GM21576 (cell line): ENCODE measurements around the gene LTF.

Experiments
- ATAC-seq: cut with Tn5 transposase; IDR thresholded peaks from one replicate; pipeline ENCODE4 v1.9.1; 2021; ENCODE audit warnings: mild to moderate bottlenecking, moderate library complexity; ENCODE audit not compliant: unreplicated experiment

LTF gene

GRCh38 chr3:46470831-46471230 lies 6.1 kb upstream of the LTF start:
- ATAC-seq, result no peak

GRCh38 chr3:46469680-46470357 lies 5.1 kb upstream of the LTF start:
- ATAC-seq, result no peak

- ATAC-seq, result no peak
These were observed 4.3 kb upstream of the LTF start for GRCh38 chr3:46468753-46469600.

GRCh38 chr3:46467562-46467961 lies 2.9 kb upstream of the LTF start:
- ATAC-seq, result no peak

DNA sequence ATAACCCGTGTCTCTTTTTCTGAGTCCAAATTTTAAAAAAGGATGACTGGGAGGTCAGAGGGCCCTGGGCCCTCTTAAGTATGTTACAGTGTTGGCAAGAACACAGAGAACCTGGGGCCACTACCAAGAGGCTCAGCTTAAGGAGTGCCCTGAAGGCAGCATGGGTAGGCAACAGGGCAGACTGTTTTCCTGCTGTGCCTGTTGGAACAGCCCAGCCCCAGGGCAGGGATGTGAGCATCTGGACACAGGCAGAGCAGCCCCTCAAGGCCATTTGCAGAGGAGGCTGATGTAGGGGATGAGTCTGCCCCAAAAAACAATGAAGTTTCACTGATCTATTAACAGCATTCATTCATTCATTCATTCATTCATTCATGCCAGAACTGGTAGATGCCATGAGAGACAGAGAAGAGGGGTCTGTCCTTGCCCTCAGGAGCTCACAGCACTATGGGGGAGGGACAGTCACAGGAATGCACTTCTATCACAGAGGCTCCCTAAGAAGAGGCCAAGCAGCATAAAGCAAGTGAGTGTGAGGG lies 2.2 kb upstream of the LTF start:
- no peak for ATAC-seq

DNA sequence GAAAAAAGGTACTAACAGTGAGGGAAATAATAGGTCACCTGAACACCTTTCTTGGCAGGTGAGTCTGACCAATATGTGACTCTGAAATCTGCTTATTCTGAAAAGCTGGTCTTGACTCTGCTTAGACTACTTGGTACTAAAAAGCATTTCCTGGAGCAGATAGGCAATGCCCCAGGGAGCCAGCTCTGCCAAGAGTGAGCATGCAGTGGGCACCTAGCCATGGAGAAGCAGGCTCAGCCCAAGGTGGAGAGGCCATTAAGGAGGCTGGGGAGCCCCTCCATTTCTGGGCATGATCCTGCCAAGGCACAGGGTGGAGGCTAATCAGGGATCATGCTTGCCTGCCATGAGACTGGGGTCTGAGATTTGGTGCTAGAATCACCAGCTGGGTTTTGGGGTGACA lies 1.6 kb upstream of the LTF start:
- ATAC-seq, result no peak

DNA sequence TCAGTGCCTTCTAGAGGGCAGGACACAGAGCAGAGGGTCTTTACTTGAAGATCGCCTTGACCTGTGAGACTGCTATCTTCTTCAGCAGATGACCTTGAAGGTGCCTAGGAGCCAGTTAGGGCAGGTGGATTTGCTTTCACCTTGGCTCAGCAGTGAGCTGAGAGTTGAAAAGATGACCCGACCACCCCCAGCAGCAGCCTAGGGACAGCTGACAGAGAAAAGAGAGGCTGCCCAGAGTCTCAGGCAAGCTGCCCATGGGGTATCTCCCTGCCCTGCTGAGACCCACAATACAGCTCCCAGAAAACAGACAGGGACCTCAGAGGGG lies 453 bp upstream of the LTF start:
- no peak for ATAC-seq

DNA sequence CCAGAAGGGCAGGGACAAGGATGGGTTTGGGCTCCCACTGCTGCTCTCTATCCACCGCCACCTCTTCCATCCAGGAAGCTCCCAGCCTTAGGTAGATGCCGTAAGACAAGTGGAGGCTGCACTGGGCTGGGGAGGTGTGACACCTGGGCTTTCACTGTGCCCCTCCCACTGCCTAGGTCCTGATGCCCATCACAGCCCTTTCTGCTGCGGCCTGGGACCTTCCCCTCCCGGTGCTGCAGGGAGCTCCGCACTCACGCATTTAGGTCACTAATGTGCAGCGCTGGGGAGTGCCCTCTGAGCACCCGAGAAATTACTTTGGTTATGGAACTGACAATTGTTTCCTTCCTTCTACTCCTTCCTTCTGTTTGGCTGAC lies 850 bp downstream of the LTF start:
- no peak for ATAC-seq

DNA sequence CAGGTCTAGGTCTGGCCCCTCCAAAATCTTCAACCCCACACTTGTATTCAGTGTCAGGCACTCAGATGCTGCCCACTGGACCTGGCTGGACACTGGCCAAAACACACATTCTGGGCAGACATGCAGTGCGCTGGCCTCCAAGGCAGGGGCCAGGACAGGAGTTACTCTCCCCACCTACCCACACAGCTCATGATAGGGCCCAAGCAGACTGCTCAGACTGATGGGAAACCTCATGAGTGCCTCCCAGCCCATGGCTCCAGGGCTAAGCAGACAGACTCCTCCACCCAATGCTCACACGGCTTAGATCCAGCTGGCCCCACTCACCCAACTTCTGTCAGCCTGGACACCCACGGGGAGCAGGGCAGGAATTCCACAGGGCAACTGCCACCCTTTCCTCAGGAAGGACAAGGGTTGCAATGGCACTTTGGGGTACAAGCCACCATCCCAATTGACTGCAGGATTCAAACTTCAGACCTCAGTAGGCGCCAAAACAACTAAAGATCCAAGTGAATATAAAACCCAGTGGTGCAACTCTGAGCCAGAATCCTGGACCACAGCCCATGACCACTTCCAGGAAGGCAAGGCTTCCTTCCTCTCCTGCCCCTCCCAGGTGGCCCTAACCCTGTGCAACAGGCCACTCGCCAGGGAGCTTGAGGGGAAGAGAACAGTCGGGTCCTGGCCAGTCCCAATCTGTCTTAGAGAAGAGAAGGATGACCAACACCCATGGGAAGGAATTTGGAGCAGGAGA lies 1.4 kb downstream of the LTF start:
- no peak for ATAC-seq

DNA sequence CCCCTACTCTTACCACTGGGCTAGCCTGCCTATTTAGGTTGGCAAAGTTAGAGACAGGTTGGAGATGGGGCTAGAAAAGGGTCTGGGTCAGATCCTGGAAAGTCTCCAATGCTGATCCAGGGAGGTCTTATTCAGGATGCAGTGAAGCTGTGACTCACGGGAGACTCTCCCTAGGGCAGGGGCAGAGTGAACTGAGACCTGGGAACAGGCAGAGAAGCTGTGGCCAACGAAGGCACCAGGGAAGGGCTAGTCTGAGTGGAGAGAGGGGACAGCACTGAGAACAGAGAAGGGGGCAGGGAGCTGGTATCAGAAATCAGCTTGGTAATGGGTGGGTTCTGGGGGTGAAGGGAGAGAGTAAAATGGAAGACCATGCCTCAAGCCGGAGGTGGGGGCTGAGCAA lies 2.2 kb downstream of the LTF start:
- ATAC-seq, result no peak

DNA sequence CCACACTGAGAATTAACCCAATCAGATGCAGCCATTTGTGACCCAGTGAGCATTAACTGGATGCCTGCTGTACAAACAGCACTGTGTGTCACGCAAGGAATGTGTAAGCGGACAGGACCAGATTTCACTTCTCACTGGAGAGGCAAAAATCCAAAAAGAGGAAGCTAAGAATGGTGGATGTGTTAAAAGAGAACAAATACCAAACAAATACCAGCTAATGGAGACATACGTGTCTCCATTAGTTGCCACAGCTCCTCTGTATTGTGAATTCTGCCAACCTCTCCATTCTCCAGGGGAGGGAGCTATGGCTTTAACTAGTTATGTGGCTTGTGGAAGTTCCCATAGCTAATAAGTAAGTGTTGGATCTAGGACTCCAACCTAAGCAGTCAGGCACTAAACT lies 2.6 kb downstream of the LTF start:
- no peak for ATAC-seq

DNA sequence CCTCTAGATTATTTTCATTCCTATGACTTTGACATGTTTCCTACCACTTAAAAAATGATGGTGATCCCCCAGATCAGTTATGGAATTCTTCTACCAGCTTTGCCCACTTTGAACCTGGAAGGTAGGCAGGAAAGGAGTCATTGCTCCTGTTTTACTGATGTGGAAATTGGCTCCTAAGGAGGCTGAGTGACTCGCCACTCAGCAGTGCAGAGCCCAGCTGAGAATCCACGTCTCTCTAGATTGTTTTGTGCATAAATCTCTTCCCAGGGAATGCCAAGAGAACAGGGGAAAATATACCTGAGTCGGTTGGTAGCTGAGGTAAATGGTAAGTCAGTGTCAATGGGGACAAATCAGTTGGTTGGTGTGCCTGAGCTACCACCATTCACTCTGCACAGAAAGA lies 4.7 kb downstream of the LTF start:
- ATAC-seq, result no peak

- no peak for ATAC-seq
These were observed 8.6 kb downstream of the LTF start for GRCh38 chr3:46456118-46456517.

DNA sequence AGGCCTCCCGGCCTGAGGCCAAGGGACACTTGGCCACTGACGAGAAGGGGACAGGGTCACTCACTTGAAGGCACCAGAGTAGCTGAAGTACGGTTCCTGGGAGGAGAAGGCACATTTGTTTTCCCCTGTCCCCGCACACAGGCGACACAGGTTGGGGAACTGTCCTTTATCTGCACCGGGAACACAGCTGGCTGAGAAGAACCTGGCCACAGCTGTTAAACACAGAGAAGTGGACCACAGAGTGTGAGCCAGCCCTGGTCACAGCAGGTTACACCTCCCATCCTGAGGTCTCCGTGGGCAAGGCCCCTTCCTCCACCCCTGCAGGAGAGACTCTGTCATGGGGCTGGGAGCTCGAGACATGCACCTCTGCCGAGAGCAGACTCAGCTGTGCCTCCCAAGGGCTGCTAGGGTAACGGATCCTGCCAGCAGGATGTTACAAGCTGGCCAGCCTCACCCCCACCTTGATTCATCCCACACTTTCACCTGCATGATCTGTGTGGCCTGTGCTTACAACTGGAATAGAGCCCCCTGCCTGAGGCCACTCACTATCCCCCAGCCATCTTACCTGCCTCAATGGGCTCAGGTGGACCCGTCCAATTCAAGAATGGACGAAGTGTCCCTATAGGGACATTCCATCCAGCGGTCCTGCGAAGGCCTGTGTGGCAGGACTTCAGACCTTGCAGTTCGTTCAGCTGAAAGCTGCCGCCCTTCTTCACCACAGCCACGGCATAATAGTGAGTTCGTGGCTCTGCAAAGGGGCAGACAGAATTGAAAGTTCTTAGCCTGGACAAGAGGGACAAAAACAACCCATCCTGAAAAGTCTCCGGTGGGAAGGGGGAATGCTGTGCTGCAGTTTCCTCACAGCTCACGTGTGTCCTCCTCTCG lies 9.2 kb downstream of the LTF start:
- ATAC-seq, result no peak

DNA sequence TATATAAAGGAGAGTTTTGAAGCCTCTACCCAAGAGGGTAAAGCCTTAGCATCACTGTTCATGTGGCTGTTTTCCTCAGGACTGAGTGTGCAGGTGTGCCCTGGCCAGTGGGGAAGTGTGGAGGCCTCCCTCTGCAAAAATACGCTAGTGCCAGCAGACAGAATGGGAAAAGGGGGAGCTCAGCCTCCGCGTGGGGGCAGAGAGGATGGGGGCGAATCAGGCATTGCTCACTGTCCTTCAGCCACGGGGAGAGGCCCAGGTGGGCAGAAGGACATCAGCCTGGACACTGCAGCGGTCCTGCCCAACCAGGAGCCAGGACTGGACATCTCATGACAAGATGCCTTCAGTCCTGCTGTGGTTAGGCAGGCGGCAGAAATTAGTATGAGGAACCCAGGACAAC lies 10.1 kb downstream of the LTF start:
- ATAC-seq, result no peak

DNA sequence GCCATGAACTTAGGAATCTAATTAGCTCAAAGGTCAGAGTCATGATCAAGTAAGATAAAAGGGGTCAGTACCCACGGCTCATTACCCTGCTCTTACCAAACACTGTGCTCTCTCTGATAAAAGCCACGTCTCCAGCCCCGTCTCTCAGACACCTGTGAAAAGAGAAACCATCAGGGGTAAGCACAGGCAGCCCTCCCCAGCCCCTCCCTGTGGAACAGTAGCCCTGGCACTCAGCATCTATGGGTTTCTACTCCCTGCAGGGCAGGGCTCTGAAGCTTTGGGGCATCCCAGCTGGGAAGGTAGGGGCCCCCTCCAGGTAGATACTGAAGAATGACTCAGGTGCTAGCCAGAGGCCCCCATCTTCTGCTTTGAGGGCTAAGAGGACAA lies 10.5 kb downstream of the LTF start:
- ATAC-seq, result no peak

DNA sequence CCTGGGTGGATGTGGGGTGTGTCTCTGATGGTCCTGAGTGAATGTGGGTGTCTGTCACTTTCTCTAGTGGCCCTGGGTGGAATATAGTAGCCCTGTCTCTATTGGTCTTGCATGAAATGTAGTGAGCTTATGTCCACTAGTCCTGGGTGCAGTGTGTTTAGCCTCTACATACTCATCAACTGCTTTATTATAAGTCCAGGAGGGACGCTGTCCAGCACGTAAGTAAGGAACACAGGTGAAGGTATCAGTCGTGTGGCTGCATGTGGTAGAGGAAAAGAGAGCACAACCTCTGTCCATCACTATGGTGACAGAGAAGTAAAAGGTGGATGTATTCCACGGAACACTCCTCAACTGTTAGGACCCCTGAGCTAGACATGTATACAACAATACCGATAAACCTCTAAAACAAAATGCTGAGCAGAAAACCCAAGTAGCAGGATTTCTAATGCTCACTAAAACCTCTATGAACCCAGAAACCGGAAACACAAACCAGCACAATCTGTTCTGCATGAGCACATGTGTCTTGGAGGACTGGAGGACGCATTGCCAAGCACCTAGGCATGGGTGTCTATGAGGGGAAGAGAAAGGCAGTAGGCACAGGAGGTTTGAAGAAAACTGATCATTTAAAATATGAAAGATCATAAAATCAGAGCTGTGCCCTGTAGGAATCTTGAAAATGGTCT lies 11.0 kb downstream of the LTF start:
- ATAC-seq, result no peak

- ATAC-seq, result no peak
These were observed 14.8 kb downstream of the LTF start for GRCh38 chr3:46449755-46450552.

DNA sequence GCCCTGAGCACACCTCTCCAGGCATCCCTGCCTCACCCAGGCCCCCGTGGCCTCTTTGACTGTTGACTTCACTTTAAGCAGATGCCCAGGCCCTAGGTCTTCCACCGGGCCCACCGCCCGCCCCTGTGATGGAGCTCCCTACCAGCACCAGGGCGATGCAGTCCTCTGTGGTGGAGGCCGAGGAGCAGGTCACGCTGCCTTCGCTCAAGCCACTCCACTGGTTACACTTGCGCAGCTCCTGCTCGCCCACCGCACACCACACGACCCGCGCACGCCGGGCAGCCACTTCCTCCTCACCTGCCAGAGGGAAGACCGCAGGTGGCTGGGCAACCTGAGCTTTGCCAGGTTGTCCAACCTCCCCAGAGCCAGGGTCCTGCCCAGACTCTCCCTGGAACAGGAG lies 16.0 kb downstream of the LTF start:
- ATAC-seq, result no peak
